BJ (cell line): ENCODE data around the gene RTN4R. TPM values are rescaled to one million over a fixed set of nuclear protein-coding genes. Genes with fewer than 3 reads are reported as not detected.

ENCODE experiments used
- CTCF ChIA-PET: fragments of 350-600 bp; formaldehyde crosslinking; extraction: SDS; loops from one replicate; lab custom pipeline; 2021; ENCODE audit warnings: antibody characterized with exemption, inconsistent platforms; lab: Yijun Ruan, JAX
- POLR2A ChIA-PET: fragments of 300-600 bp; sonication (Branson Sonifier 250); formaldehyde crosslinking; extraction: SDS; loops from one replicate; lab custom pipeline; 2021; ENCODE audit warnings: antibody characterized with exemption; lab: Charles Lee
- DNase-seq: peaks from one replicate; pipeline ENCODE4 v3.0.0-alpha.2; 2011; ENCODE audit warnings: low read depth
- H3K27me3 ChIP-seq: 2 replicates; pipeline ENCODE4 v1.6.0; 2011; ENCODE audit warnings: low read length; ENCODE audit not compliant: control insufficient read depth, insufficient read depth
- H3K36me3 ChIP-seq: 2 replicates; pipeline ENCODE4 v1.5.1; 2011; ENCODE audit warnings: low read length; ENCODE audit not compliant: control insufficient read depth, insufficient read depth
- H3K4me3 ChIP-seq: 2 replicates; pipeline ENCODE4 v1.5.1; 2011; ENCODE audit warnings: low read depth, mild to moderate bottlenecking, control low read depth, low read length
- CTCF ChIP-seq: IDR thresholded peaks from 2 replicates; pipeline ENCODE4 v1.5.1; 2011; ENCODE audit warnings: low read depth, mild to moderate bottlenecking, control low read depth, inconsistent platforms, low read length, moderate library complexity; ENCODE audit not compliant: insufficient read depth
- polyA plus RNA-seq: library from polyadenylated mRNA; depleted of rRNA; stranded (reverse); fragments of >200 nt; gene quantifications from 2 replicates; pipeline ENCODE4 v1.2.3, GENCODE V29; 2011

RTN4R gene
- polyA plus RNA-seq, 1 experiment, result 0.77 TPM

GRCh38 chr22:20242393-20243175, 25.5 kb downstream of the RTN4R start:
- no peak for TF ChIP-seq CTCF
- ChIA-PET CTCF (no interaction called here), POLR2A (no interaction called here)
- H3K4me3 ChIP-seq, result no peak overlapping the region
- no peak for DNase-seq
- H3K36me3 ChIP-seq, result no peaks in the 10 kb centered on the region
- no peaks in the 10 kb centered on the region for H3K27me3 ChIP-seq

GRCh38 chr22:20241579-20242392, 26.3 kb downstream of the RTN4R start:
- ChIA-PET POLR2A (no interaction called here), CTCF (no interaction called here)
- no peaks in the 10 kb centered on the region for H3K36me3 ChIP-seq
- H3K27me3 ChIP-seq, result no peaks in the 10 kb centered on the region
- no peak for DNase-seq
- H3K4me3 ChIP-seq, result no peak overlapping the region
- TF ChIP-seq CTCF, result no peak

- H3K27me3 ChIP-seq, result no peaks in the 10 kb centered on the region
- no peak for DNase-seq
- ChIA-PET CTCF (no interaction called here), POLR2A (no interaction called here)
- H3K4me3 ChIP-seq, result no peak overlapping the region
- no peaks in the 10 kb centered on the region for H3K36me3 ChIP-seq
- no peak for TF ChIP-seq CTCF
Measured at GRCh38 chr22:20240900-20241299, 27.2 kb downstream of the RTN4R start.

GRCh38 chr22:20240447-20240764, 27.7 kb downstream of the RTN4R start:
- no peak overlapping the region for H3K4me3 ChIP-seq
- no peaks in the 10 kb centered on the region for H3K36me3 ChIP-seq
- H3K27me3 ChIP-seq, result 0 out of 2 replicates have a peak, but pooled peaks cover under 1% of the 10 kb centered on the region
- no peak for DNase-seq
- POLR2A ChIA-PET, result no interaction called here
- CTCF ChIA-PET, result no interaction called here
- TF ChIP-seq CTCF, result no peak
